GM18505 (cell line): ENCODE data around the gene LRMDA.

Source experiments
- ATAC-seq: cut with Tn5 transposase; IDR thresholded peaks from one replicate; pipeline ENCODE4 v1.9.1; 2021; ENCODE audit not compliant: unreplicated experiment
- POLR2A ChIP-seq: IDR thresholded peaks from 4 replicates; pipeline ENCODE4 v1.6.1; 2011; ENCODE audit warnings: borderline replicate concordance; ENCODE audit not compliant: insufficient read depth, insufficient read length; ENCODE audit errors: extremely low read depth

Gene LRMDA

DNA sequence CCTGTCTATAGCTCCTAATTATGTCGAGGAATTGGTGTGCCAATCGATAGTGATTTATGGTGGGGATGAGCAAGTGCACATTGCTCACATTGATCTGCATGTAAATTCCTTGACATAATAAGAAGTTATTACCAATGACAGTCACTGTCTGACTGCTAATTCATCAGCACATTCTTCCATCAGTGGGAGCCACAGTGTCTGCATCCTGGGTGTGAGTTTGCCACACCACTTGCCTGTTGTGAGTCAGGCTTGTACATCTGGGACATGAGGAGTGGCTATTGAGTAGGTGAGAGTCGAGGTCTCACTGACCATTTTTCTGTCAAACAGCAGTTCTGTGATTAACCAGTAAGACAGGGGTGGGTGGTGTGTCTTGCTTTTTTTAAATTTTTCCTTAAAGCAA is 263.4 kb downstream of the LRMDA start:
- TF ChIP-seq POLR2A: no peak
- no peak for ATAC-seq

DNA sequence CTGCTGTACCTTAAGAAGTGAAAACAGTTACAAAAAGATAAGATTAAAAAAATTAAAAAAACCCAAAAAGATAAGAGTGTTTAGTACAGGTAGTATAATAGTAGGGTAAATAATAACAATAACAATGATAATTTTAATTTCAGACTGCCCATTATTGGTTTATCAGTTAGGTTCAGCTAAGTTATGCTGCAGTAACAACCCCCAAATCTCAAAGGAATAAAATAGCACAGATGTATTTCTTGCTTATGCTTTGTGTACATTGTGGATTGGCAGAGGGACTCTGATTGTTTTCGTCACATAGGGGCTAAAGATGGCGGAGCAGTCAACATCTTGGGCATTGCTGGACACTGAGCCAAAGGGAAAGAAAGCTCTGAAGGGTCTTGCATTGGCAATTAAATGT is 264.6 kb downstream of the LRMDA start:
- no peak for TF ChIP-seq POLR2A
- ATAC-seq: no peak

DNA sequence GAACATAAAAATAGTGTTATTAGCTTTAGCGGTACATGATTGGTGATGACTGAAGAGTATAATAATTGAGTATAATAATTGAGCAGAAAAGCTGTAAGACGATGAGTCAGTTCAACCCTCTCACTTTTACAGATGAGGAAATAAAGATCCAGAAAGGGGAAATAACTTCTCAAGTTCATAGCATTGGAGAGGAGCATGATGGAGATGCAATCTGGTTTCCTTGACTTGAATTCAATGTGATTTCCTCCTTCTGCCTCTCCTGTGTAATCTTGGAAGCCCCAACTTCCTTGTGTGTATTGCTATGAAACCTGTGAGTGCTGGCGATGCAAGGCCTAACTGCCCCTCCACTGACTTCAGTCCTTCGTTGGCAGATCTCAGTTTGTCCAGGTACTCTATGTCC is 265.1 kb downstream of the LRMDA start:
- TF ChIP-seq POLR2A: no peak
- no peak for ATAC-seq

DNA sequence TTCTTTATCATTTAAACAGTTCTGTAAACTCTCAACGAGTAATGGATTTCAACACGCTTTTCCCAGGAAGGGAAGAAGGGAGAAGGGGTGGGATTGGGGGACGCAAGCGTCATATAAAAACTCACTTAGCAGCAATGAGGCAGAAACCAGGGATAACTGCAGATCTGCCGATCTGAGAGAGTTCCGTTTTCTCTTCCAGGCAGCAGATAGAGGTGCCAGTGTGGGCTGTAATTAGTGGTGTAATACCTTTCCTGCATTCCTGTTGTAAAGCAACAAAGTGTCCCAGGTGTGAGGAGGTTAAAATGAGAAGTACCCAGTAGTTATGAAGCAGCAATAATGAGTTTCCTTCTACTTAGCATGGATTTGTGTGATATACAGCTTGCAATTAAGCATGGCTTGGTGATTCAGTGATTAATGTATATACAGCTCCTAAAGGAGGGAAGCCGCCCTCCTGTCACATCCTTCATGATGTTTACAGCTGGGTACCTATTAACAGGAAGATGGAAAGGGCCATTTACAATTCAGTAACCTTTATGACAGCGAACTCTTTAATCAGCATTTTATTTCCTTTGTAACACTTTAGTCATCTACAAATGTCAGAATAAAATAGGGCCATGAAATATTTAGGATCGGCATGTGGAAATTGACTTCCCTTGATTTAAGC is 271.9 kb downstream of the LRMDA start:
- ATAC-seq: no peak
- no peak for TF ChIP-seq POLR2A

DNA sequence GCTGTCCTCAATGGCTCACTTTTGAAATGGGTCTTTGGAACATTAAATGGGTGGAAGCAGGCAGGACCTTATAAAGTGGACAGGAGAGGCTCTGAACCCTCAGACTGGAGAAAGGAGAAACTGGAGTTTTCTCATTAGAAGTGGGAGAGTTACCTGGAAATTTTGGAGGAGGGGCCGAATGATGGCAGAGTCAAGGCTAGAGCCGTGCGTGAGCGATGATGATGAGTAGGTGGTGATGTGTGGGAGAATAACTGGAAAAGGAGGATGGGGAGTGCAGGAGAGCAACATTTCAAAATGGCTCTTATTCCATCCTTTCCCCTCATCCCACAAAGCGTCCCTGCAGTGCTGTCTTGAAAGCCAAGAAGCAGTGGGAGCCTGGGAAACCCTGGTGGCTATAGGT is 274.0 kb downstream of the LRMDA start:
- no peak for TF ChIP-seq POLR2A

DNA sequence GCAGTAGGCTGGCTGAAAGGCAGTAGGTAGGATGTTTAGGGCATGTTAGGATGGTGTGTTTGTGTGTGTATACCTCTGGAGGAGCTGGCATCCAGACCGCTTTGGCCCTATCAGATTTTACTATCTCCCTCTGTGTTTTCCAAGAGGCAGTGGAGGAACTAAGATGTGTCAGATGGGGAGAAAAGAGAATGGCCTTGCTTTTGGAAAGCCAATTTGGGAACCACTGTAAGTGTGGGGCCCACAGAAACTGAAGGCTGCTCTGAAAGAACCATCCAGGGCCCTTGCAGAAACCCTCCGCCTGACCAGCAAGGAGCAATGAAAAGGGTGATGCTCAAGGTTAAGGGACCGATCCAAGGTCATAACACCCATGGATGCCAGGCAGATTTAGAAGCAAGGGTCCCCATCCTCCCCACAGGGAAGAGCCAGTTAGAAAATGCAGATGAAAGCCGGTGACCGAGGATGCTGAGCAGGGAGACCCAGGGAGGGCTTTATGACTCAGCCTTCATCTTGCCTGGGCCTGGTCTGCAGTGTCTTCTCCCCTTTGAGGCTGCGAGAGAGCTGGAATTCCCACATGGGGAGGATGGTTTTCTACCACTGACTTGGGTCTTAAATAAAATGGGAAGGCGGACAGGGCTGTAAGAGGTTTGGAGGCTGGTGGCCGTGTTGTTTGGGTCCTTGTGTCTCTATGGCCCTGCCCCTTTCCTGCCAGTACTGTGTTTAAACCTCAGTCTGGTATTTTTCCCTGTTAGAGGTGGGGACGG is 275.8 kb downstream of the LRMDA start:
- ATAC-seq: no peak
- no peak for TF ChIP-seq POLR2A

More for the DNA sequence above, 274.0 kb downstream of the LRMDA start:
- ATAC-seq: no peak

DNA sequence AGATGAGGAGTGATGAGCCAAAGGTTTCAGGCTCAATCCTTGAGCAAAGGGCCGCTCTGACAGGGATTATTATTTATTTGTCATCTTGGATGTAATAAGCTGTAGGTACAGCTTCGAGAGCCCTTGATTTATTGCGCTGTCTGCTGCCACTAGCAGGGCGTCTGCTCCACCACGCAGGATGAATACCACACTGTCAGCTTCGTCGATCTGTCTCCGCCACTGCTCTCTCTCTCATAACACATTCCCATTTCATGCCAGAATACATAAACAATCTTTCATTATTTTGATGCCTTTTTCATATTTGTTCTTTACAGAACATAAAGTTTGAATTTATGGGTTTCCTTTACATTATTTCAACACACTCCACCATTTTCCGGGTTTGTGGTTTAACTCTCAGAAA is 276.6 kb downstream of the LRMDA start:
- no peak for ATAC-seq
- no peak for TF ChIP-seq POLR2A

DNA sequence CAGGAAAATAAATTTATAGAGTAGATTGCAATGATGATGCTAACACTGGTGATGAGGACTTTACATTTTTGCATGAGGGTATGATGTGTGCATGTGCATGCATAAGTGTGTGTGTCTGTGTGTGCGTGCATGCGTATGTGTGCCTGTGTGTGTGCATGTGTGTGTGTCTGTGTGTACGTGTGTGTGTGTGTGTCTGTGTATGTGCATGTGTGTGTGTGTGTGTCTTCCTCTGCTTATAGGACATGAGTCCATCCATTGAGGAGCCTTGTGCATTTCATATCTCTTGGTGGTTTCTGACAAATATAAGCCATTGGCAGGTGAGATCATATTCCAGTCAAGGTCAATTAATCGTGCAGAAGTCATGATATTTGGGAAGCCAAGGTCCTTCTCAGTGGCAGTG is 277.8 kb downstream of the LRMDA start:
- no peak for ATAC-seq
- no peak for TF ChIP-seq POLR2A

DNA sequence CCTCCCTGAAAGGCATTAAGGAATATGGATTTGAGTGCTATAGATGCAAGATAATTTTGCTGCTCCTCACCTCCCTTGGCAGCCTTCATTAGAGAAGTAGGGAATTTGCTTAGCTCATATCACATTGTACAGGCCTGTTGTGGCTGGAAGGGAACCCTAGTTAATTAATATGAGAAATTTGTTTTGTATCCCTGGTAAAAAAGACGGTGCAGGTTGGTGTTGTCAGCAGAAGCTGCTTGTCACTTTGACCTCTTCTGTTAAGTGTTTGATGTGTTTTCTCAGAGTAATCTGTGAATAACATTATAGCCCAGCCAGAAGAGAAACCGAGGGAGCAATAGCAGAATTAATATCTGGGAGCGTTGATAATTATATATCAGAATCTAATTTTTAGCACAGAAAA is 278.4 kb downstream of the LRMDA start:
- ATAC-seq: no peak
- TF ChIP-seq POLR2A: no peak

DNA sequence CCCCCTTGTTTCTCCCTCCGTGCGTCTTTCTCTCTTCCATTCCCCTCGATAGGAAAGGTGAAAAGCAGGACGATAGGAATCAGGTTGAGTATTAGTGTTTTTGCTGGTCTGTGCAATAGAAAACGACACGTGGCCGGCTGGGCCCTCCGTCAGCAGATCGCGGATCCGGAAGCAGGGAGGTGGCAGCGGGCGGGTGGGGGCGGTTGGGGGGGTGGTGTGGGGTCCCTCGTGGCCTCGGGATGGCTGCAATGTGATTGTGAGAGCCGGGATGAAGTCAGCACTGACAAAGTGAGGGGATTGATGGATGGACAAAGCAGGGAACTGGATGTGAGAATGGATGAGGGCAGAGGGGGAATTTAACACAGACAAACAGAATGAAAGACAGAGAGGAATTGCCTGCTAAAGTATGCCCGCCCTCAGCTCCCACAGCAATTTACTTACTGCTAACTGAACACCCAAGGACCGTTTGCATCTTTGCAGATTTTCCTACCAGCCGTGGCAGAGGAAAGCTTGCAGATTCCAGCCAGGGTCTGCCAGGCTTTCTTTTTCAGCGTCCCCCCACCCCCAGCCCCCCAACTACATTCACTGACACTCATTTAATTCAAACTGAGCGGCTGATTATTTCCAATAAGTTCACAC is 280.9 kb downstream of the LRMDA start:
- no peak for TF ChIP-seq POLR2A
- ATAC-seq: no peak

DNA sequence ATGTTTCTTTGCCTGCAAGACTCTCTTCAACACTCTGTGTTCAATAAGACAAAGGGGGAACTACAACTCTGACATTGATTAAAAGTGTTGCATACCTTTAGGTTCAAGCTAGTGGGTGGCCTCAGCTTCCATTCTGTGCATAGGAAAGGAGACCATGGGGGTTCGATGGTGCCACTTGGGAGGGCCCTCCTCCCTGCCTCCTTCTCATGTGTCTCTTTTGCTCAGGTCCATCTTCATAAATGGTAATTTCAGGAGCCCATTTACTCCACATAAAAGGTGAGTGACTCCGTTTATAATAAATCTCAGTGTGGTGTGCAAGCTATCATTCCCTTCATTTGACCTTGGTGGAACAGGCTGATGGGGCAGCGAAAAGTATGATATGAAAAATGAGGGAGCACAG is 285.1 kb downstream of the LRMDA start:
- ATAC-seq: no peak
- no peak for TF ChIP-seq POLR2A

DNA sequence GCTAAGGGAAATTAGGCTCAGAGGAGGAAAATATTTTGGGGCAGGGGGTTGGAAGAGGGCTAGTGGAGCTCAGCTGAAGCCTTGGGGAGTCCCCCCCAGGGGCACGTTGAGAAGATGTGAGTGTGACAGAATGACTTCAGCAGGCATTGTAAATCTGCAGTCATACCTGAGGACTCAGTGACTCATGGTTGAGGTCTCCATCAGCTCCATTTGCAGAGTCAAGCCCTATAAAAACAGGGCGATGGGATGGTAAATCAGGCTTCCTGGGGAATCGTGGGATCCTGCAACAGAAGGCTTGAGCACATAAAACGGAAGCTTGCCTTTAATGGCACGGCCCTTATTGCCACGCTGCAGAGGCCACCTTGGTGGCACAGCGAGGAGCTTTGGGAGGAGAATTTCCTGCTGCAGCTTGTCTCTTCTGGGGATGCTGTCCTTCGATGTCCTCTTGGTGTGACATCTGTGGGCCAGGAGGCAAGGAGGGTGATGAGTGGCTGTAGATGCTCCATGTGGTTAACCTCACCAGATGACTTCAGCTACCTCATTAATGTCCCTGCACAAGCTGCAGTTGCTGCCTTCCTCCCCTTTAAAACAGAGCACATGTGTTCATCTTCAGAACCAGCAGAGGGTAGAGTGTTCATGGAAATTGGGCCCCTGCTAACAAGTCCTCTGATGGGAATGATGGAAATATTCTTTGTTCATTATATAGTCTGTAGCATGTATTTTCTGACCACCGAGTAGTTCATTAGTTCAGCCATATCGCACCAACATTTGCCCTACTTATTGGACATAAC is 285.9 kb downstream of the LRMDA start:
- no peak for ATAC-seq
- no peak for TF ChIP-seq POLR2A

DNA sequence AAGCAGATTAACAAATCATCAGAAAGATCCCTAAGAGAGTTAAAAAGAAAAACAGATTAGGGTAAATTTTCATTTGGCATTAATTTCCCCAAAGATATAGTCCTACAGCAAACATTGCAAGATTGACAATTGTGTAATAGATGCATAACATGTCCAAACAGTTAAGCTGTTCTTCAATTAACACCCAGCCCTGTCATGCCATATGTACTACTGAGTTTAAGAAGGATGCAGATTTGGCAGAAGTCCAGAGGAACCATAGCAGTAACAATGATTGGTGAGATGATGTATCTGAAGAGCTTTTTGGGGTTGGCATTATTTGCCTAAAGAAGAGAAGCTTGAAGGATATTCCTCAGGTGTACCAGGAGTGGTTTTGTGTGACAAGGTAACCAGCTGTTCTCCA is 287.6 kb downstream of the LRMDA start:
- no peak for TF ChIP-seq POLR2A

DNA sequence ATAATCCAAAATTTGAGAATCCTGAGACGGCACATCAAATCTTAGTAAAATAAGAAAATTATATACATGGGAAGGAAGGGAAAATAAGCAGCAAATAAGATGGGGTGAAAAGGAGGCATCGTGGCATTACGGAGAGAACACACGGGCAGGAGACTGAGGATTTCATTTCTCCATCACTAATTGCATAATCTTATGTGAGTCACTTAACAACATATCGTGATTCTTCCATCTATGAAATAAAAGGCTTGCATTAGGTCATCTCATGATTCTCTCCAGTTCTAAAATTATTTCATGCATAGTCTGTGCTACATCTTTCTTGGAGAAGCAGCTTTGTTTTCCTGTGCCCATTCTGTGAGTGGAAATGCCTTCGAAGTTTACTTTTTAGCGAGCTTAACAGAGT is 288.7 kb downstream of the LRMDA start:
- no peak for ATAC-seq
- no peak for TF ChIP-seq POLR2A

More for the DNA sequence above, 287.6 kb downstream of the LRMDA start:
- no peak for ATAC-seq

DNA sequence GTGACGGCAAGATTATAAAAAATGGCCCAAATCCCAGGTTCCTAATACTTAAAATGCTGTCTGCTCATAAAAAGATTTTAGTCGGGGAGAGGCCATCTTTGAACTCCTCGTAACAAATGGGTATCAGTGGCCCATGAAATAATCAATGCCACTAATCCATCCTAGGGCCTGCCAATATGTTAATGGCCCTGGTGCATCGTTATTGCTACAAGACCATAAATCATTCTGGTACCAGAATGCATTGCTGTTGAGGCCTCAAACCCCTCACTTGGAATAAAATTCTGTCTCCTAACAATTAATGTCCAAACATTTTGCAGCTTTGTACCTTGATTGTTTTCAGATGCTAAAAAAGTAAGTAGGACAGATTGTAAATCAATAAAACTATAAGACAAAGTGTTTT is 290.6 kb downstream of the LRMDA start:
- TF ChIP-seq POLR2A: no peak
- no peak for ATAC-seq
